GM19397 (cell line): Measurements from ENCODE around the gene CACNA1D.

Source experiments
- ATAC-seq: cut with Tn5 transposase; IDR thresholded peaks from one replicate; pipeline ENCODE4 v1.9.1; 2021; ENCODE audit warnings: mild to moderate bottlenecking, moderate library complexity; ENCODE audit not compliant: unreplicated experiment

Gene CACNA1D

DNA sequence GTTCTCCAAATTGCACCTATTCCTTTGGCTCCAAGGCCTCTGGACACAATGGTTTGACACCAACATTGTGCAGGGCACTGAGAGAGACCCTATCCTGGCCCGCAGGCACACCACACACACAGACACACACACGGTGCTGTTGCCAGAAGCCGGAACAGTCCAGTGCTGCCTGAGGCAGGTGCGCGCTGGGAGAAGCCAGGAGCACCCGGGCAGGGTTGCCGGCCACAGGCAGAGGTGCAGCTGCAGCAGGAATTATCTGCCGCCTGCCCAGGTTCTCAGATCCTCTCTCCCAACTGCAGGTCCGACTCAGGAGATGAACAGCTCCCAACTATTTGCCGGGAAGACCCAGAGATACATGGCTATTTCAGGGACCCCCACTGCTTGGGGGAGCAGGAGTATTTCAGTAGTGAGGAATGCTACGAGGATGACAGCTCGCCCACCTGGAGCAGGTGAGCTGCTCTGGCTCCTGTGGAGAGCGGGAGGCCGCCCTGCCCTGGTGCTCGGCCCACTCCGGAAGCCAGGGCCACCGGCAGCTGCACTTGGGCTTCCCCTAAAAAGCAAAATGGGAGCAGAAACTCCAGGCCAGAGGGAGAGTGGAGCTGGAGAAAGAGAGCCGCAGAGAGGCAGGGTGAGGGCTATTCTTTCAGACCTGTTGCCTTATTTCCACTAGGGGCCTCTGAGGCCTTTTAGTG is 308.9 kb downstream of the CACNA1D start:
- no peak for ATAC-seq

DNA sequence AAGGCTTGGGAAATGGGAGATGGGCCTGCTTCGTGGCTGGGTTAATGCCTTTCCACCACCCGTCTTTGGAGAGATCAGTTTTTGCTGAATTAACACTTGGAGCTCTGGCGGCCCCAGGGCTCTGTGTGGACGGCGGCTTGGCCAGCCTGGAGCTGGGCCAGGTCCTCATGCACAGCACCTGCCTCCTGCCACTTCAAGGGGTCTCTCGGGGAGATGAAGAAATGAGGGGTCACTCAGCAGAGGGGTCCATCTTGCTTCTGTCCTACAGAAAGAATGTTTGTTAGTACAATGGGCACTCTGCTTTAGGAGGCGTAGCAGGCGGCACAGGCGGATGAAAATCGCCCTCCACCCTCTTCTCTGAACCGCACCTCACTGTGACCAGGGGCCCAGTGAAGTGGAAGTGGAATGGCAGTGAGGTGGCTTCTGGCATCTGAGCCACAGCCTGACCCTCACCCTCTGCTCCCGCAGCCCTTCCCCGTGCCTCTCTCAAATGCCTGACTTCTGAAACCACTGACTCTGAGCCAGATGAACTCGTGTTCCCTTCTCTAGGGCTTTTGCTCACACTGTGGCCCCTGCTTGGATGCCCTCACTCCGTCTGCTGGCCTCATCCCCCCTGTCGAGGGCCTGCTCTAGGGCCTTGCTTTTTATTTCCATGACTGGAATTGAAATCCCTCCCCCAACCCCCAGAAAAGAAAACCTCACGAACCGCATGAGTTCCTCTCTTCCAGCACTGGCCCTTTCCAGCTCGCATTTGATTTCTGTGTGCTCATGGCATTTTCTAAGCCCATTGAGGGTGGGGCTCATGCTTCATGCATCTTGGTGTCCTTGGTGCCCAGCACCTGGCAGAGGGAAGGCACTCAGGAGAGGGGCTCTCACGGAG is 309.6 kb downstream of the CACNA1D start:
- ATAC-seq: no peak

DNA sequence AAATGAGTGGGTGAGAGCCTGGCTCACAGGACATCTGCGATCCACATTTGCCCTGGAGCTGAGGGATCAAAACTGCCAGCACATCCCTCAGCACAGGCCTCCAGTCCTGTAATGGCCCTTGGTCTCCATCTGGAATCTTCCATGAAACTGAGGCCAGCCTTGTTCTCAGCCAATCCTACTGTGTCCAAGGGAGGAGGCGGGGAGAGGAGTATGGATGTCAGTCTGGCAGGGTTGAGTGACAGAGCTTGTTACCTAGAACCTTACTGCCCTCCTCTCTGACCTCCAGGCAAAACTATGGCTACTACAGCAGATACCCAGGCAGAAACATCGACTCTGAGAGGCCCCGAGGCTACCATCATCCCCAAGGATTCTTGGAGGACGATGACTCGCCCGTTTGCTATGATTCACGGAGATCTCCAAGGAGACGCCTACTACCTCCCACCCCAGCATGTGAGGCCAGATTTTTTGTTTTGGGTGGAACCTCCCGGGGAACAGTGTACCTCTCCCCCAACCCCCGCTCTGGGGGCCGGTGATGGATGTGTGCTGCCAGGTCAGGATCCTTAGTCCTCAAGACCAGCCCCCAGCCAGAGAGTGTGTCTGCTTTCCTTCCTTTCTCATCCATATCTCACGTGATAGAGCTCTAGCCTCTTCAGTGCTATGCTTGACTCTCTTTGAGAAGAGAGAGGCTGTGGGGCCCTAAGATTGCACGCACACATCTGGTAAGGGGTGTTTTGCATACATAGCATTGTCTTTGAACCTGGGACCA is 310.5 kb downstream of the CACNA1D start:
- peak; percentile 60 for ATAC-seq

DNA sequence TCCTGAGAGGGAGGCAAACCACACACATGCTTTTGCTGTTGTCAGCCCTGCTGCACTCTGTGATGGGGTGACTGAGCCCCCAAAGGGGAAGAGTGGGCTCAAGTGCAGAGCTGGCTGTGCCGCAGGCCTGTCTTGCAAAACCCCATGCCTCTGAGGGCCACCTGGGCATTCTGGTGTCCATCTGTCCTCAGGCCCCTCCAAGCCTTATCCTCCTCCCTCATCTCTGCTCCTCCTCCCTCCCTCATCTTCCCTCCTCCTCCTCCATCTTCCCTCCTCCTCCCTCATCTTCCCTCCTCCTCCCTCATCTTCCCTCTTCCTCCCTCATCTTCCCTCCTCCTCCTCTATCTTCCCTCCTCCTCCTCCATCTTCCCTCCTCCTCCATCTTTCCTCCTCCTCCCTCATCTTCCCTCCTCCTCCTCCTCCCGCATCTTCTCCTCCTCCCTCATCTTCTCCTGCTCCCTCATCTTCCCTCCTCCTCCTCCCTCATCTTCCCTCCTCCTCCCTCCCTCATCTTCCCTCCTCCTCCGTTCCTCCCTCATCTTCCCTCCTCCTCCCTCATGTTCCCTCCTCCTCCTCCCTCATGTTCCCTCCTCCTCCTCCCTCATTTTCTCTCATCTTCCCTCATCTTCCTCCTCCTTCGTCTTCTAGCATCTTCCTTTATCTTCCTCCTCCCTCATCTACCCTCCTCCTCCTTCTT is 311.2 kb downstream of the CACNA1D start:
- ATAC-seq: no peak

DNA sequence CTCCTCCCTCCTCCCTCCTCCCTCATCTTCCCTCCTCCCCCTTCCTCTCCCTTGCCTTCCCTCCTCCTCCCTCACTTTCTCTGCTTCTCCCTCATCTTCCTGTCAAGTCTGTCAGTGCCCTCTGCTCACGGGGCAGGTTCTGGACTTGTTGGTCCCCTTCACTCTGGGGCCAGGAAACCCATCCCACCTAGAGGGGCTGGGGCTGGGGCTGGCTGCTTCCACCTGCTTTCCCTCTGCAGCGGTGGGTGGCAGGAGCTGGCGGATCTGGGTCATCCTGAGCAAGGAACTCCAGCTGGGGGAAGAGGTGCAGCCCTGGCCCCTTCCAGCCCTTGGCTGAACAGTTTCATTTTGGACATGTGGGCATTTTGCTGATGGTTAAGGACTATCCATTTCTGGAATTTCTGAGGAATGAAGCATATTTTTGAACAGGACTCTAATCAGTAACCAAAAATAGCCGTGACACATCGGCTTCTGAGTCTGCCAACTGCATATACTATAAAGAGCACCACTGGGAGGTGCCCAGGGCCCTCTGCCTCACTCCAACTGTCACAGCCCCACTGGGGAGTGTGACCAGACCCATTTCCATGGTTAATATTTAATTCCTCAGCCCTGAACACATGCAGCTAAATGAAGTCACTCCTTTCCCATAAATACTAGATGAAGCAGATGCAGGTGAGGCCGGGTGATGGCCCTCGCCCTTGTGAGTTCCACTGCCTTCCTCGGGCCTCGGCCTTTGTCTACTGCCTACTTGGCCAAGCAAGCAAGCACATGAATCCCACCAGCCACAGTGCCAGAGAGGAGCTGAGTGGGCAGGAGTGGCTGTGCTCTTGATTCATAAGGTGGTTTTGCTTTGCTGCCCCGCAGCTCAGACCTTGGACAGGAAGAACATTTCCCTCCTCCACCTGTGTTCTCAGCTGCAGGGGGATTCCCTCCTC is 312.0 kb downstream of the CACNA1D start:
- peak; percentile 50 for ATAC-seq

DNA sequence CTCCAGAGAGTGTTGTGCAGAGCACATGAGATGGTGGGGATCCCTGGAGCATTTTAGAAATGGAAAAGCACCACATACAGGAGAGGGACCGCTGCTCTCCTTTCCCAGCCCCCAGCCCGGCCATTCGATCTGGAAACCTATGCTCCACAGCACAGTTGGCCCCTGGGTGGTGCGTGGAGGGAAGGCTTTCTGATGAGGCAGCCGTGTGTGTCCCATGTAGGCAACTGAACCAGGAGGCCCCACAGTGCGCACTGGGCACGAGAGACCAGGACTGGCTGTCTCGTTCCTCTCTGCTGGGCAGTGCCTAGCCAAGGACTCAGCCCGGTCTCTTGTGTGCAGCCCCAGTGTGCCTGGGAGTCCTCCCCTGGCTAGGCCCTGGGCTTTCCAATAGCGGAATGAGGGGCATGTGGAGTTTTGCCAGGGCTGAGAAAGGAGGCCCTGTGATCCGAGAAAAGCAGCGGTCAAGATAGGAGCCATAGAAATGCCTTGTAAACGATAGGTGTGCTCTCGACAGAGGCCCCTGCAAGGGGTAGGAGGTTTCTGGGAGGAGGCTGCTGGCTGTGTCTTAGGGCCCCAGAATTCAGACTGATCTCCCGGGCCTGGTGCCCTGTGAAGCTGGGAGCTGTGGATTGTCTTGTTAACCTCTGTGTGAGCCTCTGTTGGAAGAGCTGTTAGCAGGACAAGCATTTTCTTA is 312.9 kb downstream of the CACNA1D start:
- ATAC-seq: no peak

DNA sequence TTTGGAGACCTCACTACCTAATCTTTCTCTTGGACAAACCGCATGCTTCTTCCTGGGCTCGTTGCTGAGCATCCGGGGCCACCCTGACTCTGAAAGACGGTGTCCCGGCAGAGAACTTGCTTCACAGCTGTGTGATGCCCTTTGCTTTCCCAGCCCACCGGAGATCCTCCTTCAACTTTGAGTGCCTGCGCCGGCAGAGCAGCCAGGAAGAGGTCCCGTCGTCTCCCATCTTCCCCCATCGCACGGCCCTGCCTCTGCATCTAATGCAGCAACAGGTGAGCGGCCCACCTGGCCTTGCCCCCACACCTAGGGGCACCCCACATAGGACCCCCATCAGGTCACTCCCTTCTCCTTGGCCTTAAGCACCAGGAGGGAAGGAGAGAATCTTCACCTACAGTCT is 314.1 kb downstream of the CACNA1D start:
- ATAC-seq: no peak

DNA sequence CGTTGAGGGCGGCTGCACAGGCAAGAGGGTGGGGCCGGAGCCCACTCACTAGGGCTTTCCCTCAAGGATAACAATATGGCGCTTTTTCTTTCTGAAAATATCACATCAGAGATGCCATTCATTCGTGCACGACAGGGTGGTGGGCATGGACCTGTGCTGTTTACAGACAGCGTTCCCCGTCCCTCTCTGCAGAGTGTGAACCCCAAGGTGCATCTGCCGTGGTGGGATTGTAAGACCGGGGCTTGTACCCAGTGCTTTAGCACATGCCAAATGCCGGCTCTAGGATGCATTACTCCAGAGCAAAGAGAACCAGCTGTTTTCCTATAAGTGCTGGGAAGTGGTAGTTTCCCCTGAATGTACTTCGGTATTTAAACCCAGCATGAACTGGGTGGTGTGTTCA is 314.9 kb downstream of the CACNA1D start:
- no peak for ATAC-seq

DNA sequence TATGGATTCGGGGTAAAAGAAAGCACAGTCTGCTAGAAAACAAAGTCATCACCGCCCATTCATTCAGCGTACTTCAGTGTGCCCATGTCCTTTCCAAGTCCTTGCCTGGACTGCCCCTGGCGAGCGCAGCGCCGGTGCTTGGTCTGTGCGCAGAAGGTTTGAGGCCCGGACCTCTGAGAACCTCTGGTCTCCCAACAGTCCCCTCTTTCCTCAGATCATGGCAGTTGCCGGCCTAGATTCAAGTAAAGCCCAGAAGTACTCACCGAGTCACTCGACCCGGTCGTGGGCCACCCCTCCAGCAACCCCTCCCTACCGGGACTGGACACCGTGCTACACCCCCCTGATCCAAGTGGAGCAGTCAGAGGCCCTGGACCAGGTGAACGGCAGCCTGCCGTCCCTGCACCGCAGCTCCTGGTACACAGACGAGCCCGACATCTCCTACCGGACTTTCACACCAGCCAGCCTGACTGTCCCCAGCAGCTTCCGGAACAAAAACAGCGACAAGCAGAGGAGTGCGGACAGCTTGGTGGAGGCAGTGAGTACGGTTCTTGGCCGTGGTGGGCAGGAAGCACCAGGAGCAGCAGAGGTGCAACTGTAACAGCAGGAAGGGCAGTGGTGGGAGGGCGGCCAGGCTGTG is 315.5 kb downstream of the CACNA1D start:
- no peak for ATAC-seq

DNA sequence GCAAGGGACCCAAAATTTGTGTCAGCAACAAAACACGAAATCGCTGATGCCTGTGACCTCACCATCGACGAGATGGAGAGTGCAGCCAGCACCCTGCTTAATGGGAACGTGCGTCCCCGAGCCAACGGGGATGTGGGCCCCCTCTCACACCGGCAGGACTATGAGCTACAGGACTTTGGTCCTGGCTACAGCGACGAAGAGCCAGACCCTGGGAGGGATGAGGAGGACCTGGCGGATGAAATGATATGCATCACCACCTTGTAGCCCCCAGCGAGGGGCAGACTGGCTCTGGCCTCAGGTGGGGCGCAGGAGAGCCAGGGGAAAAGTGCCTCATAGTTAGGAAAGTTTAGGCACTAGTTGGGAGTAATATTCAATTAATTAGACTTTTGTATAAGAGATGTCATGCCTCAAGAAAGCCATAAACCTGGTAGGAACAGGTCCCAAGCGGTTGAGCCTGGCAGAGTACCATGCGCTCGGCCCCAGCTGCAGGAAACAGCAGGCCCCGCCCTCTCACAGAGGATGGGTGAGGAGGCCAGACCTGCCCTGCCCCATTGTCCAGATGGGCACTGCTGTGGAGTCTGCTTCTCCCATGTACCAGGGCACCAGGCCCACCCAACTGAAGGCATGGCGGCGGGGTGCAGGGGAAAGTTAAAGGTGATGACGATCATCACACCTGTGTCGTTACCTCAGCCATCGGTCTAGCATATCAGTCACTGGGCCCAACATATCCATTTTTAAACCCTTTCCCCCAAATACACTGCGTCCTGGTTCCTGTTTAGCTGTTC is 316.9 kb downstream of the CACNA1D start:
- ATAC-seq: no peak

DNA sequence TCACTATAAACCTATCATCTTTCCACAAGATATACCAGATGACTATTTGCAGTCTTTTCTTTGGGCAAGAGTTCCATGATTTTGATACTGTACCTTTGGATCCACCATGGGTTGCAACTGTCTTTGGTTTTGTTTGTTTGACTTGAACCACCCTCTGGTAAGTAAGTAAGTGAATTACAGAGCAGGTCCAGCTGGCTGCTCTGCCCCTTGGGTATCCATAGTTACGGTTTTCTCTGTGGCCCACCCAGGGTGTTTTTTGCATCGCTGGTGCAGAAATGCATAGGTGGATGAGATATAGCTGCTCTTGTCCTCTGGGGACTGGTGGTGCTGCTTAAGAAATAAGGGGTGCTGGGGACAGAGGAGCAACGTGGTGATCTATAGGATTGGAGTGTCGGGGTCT is 318.0 kb downstream of the CACNA1D start:
- ATAC-seq: no peak

DNA sequence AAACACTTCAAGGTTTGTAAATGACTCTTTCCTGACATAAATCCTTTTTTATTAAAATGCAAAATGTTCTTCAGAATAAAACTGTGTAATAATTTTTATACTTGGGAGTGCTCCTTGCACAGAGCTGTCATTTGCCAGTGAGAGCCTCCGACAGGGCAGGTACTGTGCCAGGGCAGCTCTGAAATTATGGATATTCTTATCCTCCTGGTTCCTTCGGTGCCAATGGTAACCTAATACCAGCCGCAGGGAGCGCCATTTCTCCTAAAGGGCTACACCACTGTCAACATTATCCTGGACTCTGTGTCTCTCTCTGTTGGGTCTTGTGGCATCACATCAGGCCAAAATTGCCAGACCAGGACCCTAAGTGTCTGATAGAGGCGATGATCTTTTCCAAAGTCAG is 318.8 kb downstream of the CACNA1D start:
- ATAC-seq: no peak

DNA sequence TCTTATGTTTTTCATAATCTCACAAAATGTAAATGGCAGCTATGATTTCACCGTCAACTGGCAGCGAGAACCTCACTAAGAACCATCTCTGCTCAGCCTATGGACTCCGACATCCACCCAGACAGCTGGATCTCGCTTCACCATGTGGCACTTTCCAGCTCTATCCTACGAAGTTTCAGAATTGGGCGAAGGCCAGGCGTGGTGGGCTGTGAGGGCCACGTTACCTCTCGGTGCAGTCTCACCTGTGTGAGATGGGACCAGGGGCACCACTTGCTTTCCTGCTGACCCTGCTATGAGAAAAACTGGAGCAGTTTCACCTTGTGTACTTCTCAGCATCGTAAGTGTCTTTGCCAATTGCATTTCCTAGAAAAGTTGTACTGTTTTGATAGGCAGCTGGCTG is 319.5 kb downstream of the CACNA1D start:
- no peak for ATAC-seq

DNA sequence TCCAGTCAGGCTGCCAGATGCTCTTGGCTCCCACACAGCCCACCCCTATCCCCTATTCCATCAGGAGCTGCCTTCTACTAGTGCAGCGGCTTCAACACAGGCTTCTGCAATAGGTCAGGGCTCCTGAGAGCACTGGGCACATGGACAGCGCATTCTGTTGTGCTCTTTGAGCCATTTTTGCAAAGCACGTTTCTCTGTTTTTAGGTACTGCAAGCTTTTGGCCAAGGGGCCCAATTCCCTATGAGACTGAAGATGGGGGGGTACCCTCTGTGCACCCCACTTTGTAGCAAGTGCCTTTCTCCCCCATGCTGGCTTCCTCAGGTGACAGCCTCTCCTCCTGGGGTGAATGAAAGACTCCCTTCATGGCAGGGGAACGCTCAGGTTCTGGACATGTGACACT is 320.7 kb downstream of the CACNA1D start:
- ATAC-seq: no peak

DNA sequence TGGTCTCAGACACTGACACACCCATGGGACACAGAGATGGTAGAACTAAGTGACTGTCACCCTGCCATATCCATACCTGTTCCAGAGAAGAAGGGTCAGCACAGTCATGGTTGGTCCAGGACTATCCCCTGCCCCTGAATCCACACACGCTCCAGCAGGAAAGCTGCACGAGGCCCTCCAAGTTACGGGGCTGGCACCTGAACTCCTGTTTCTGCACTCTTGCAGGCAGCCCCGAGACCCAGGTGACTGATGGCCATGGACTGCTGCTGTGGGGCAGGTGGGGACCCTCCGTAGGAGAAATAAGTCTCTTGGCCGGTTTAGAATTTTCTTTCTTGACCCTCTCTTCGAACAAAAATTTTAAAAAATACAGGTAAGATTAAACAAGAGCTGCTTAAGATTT is 321.2 kb downstream of the CACNA1D start:
- ATAC-seq: no peak

DNA sequence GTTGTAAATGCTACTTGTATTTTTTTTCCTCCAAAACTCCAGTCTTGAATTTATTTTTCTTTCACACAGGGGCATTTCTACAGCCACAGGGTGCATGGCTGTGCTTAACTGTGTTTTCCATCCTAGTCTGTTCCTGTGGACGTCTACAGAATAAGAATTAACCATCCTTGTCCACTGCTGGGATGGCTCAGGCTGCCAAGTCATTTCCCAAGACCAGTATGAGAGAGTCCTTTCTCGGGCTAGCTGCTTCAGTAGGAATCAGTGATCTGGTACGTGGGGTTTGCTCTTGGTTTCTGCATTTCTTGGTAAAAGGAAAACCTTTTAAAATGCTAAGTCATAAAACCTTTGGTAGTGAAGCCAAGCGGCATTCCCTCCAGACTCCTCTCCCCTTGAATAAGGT is 322.0 kb downstream of the CACNA1D start:
- ATAC-seq: no peak

DNA sequence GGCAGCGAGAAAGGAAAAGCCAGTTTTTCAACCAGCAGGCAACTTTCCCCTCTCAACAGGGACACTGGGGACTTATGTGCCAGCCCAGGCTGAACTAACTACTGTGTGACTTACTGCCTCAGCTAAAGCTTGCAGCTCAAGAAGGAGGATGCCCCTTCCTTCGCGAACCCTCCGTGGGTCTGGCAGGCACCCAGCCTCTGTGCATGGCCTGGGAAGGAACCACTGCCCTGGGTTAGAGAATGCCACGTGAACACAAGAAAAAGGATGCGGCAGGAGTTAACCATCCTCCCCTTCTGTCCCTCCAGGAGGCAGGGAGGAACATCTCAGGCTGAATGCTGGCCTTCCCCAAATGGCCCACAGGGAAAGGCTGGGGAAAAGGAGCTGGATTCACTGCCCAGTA is 322.8 kb downstream of the CACNA1D start:
- ATAC-seq: no peak

DNA sequence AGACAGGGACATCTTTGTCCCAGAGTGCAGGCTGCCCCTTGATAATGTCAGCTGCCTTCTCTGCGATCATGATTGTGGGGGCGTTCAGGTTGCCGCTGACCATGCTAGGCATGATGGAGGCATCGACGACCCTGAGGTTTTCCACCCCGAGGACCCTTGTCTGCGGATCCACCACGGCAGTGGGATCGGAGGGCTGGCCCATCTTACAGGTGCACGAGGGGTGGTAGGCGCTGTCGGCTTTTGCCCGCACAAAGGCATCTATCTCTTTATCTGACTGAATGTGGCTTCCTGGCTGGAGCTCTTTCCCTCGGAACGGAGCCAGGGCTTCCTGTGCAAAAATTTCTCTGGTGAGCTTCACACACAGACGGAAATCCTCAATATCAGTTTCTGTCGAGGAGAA is 323.4 kb downstream of the CACNA1D start:
- ATAC-seq: no peak
